Pancreas (tissue), 10 donors: ENCODE measurements around the gene SERGEF. TPM values are rescaled to one million over a fixed set of nuclear protein-coding genes. Genes with fewer than 3 reads are reported as not detected.

Experiments used
- ATAC-seq, 4 donors: fragments of 200-7000 bp; cut with Tn5 transposase; one replicate each; pipeline versions ENCODE4 v1.8.0 to v1.9.1; 2020; ENCODE audit warnings: mild to moderate bottlenecking in 4 of 4, moderate library complexity in 4 of 4
- DNase-seq, 6 donors: peaks; one replicate each; pipeline ENCODE4 v3.0.0-alpha.2; 2020
- FAIRE-seq: peaks from 2 replicates; lab custom pipeline; 2012; peaks lifted over from hg19 to GRCh38; lab: Jason Lieb, UNC
- H3K27ac ChIP-seq, 4 donors: fragments of 200-600 bp; sonication (generic); 1 replicate in 3 of 4; 2 replicates in 1 of 4; pipeline versions ENCODE4 v1.5.0 to v1.8.0; 2020
- H3K27me3 ChIP-seq, 4 donors: fragments of 200-600 bp; one replicate each; pipeline ENCODE4 v1.8.0; 2021
- H3K36me3 ChIP-seq, 3 donors: fragments of 200-600 bp; sonication (generic) in 1 of 3; one replicate each; pipeline versions ENCODE4 v1.5.0 to v1.8.0; 2020 to 2021
- H3K4me1 ChIP-seq, 3 donors: fragments of 200-600 bp; one replicate each; pipeline ENCODE4 v1.8.0; 2021
- H3K4me3 ChIP-seq, 4 donors: fragments of 200-600 bp; sonication (generic) in 2 of 4; one replicate each; pipeline versions ENCODE4 v1.5.0 to v1.8.0; 2020 to 2021
- H3K9me3 ChIP-seq, 4 donors: fragments of 200-600 bp; one replicate each; pipeline ENCODE4 v1.8.0; 2021
- WGBS, 2 donors: extraction: QIAGEN DNeasy Blood & Tissue Kit; methylation state at CpG; one replicate each; pipeline ENCODE4 v1.1.7; 2013; 5-methylcytosine and 5-hydroxymethylcytosine counted together
- intact Hi-C, 3 donors: fragments of 100-400 bp; cut with DNase I; formaldehyde crosslinking; loops; one replicate each; pipeline versions ENCODE4 v1.11.1 to v1.14.2; 2022
- polyA plus RNA-seq, 2 donors: library from polyadenylated mRNA; stranded (reverse); fragments of 200-250 nt; gene quantifications; one replicate each; pipeline ENCODE4 v1.2.3, GENCODE V29; 2013
- total RNA-seq, 6 donors: library from RNA; stranded (reverse); fragmentation: NEBNext Ultra II Directional in 4 of 6; extraction: Animal tissue kit (Norgen Biotek cat#: 25700) in 4 of 6; gene quantifications; one replicate each; pipeline versions ENCODE4 v1.2.1 to v1.2.4, GENCODE V29; 2021 to 2023
- TF ChIP-seq, protein P1 (sequence below), 4 donors: fragments of 200-600 bp; sonication (generic) in 3 of 4; IDR thresholded peaks; one replicate each; pipeline versions ENCODE4 v1.5.0 to v1.8.0; 2021; ENCODE audit warnings: antibody characterized with exemption in 4 of 4
- donor health status: healthy with polysubstance abuse.
- donor health status: DM: no; HTN: no; CAD: no; lungs with moderate emphysema.
- donor health status: DM: no; HTN: no; CAD: no.
- donor health status: control.
- donor health status: control.
- donor health status: Bipolar disorder and iron deficiency.
- donor health status: DM: yes; HTN: yes; CAD: no.
- donor health status: DM: no; HTN: no; CAD: no.
- donor health status: DM: no; HTN: no; CAD: no.
- donor health status: DM: yes; HTN: yes; CAD: no.

Gene SERGEF
- total and polyA plus RNA-seq, 8 donors: 17.8 to 101 (median 24.5) TPM

DNA sequence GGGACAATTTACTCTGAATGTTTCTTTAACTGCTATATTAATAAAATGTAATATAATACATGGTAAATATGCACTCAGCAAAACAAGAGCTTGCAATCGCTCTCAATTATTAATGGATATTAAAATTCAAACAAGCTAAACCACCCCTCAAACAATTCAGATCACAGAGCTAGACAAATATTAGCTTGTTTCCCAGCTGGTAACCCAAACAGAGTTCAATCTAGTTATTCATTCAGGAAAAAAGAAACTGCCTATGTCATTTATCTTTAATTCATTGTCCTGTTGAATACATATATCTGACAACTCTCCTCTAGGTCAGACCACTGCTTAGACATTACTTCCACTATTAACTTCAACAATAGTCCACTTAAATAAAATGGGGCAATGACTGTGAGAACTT, 78.7 kb downstream of the SERGEF start:
- Histone ChIP-seq H3K4me1 (peaks cover 0 to 5% (median 0%) of the 10 kb centered on the region in 3 donors), H3K27me3 (no peaks in the 10 kb centered on the region), H3K4me3 (no peak overlapping the region), H3K9me3 (no peaks in the 10 kb centered on the region), H3K36me3 (no peaks in the 10 kb centered on the region), H3K27ac (no peak overlapping the region)
- TF ChIP-seq, protein P1, sequence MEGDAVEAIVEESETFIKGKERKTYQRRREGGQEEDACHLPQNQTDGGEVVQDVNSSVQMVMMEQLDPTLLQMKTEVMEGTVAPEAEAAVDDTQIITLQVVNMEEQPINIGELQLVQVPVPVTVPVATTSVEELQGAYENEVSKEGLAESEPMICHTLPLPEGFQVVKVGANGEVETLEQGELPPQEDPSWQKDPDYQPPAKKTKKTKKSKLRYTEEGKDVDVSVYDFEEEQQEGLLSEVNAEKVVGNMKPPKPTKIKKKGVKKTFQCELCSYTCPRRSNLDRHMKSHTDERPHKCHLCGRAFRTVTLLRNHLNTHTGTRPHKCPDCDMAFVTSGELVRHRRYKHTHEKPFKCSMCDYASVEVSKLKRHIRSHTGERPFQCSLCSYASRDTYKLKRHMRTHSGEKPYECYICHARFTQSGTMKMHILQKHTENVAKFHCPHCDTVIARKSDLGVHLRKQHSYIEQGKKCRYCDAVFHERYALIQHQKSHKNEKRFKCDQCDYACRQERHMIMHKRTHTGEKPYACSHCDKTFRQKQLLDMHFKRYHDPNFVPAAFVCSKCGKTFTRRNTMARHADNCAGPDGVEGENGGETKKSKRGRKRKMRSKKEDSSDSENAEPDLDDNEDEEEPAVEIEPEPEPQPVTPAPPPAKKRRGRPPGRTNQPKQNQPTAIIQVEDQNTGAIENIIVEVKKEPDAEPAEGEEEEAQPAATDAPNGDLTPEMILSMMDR (IDR thresholded peaks at IDR 0.05): no peak
- intact Hi-C loops: no loop called here
- DNase-seq (no peak), FAIRE-seq (no peak), ATAC-seq (peak in 2 of 4 donors; percentile 24 to 37)
- 58 to 63% methylated on average over 1 of the region's 1 CpG for WGBS, 2 donors

DNA sequence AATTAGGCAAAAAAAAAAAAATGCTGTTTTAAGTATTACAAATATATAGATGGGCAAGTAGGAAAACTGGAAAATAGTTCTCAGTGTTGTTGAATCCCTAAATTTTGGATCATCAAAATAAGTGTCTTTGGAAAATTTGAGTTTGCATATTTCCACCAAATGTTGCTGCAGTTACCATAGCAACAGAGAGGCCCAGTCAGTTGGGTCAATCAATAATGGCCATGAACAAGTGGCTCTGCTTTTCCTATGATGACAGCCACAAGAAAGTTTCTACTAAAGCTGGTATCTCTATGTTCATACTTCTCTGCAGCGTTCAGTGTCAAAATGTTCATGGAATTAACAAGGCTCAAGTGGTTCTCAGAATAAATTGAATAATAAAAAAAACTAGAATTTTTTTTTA, 79.1 kb downstream of the SERGEF start:
- no peak for FAIRE-seq
- H3K27me3 ChIP-seq: no peaks in the 10 kb centered on the region
- no peak for DNase-seq
- WGBS, 2 donors: 60 to 65% methylated on average over 1 of the region's 1 CpG
- TF ChIP-seq, protein P1 (IDR thresholded peaks at IDR 0.05): no peak
- no peaks in the 10 kb centered on the region for H3K9me3 ChIP-seq
- H3K4me1 ChIP-seq: peaks cover 0 to 5% (median 0%) of the 10 kb centered on the region in 3 donors
- no peaks in the 10 kb centered on the region for H3K36me3 ChIP-seq
- H3K27ac ChIP-seq: no peak overlapping the region
- intact Hi-C loops: no loop called here
- ATAC-seq: no peak
- no peak overlapping the region for H3K4me3 ChIP-seq

DNA sequence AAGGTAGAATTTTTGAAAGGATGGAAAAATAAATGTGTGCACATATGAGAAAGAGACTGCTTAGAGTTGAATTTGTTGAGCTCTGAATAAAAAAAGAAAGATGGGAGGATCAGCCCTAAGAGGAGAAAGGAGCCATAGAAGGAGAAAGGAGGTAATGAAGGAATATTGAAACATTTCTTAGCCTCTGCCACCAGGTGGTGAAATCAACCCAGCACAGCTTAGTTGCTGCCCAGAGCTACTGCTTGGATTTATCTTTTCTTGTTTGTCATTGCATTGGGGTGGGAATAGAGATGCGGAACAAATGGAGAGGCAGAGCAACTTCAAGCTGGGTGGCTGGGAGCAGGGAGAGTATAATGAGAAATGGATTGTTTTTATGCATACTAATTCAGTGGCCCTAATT, 80.4 kb downstream of the SERGEF start:
- TF ChIP-seq, protein P1 (IDR thresholded peaks at IDR 0.05): no peak
- 100% methylated on average over 1 of the region's 1 CpG for WGBS, 2 donors
- Histone ChIP-seq H3K4me1 (peaks cover 0 to 5% (median 0%) of the 10 kb centered on the region in 3 donors), H3K9me3 (no peaks in the 10 kb centered on the region), H3K27ac (no peak overlapping the region), H3K36me3 (no peaks in the 10 kb centered on the region), H3K27me3 (no peaks in the 10 kb centered on the region), H3K4me3 (no peak overlapping the region)
- ATAC-seq (no peak), DNase-seq (no peak), FAIRE-seq (no peak)
- intact Hi-C loops: no loop called here

DNA sequence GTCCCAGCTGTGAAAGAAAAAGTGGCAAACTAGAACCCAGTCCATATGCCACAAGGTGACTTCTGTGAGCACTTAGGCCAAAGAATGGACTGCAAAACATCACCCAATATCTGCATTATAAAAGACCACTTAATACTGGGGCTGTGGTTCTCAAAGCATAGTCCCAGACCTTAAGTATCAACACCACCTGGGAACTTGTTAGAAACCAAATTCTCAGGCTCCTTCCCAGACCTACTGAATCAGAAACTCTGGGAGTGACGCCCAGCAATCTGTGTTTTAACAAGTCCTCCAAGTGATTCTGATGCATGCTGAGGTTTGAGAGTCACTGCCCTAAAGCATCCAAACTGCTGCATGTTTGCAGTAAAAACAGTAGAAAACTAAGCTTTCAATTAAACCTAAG, 81.3 kb downstream of the SERGEF start:
- ATAC-seq: no peak
- TF ChIP-seq, protein P1 (IDR thresholded peaks at IDR 0.05): no peak
- H3K36me3 ChIP-seq: no peaks in the 10 kb centered on the region
- H3K9me3 ChIP-seq: no peaks in the 10 kb centered on the region
- peaks cover 0 to 5% (median 0%) of the 10 kb centered on the region in 3 donors for H3K4me1 ChIP-seq
- WGBS, 2 donors: 92 to 97% methylated on average over 1 of the region's 1 CpG
- H3K4me3 ChIP-seq: no peak overlapping the region
- intact Hi-C loops: no loop called here
- no peaks in the 10 kb centered on the region for H3K27me3 ChIP-seq
- no peak for FAIRE-seq
- DNase-seq: no peak
- H3K27ac ChIP-seq: no peak overlapping the region

DNA sequence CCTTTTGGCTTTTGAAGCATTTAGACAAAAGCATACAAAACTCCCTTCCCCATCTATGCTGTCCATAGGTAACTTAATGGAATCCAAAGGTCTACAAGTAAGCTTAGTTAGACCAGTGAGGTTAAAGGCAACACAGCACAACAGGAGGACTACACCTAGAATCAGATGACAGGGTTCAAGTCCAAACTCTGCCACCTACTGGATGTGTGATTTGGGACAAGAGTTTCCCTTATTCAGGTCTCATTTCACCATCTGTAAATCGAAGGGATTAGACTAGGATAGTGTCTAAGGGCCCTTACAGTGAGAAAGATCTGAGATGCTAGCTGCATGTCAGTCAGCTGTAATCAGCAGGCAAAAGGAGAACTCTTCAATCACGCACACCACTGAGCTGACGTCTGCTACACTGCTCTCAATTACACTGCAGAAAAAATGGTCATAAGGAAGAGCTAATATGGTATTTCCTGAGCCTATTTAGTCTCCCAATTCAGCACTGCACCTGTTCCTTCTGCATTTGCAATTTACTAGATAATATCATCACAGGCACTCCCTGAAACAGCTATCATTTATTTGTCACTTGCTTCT, 82.2 kb downstream of the SERGEF start:
- Histone ChIP-seq H3K27ac (no peak overlapping the region), H3K4me3 (no peak overlapping the region), H3K27me3 (no peaks in the 10 kb centered on the region), H3K9me3 (no peaks in the 10 kb centered on the region), H3K4me1 (peaks cover 0 to 5% (median 0%) of the 10 kb centered on the region in 3 donors), H3K36me3 (no peaks in the 10 kb centered on the region)
- WGBS, 2 donors: 89 to 91% methylated on average over 3 of the region's 3 CpGs
- FAIRE-seq (no peak), DNase-seq (no peak), ATAC-seq (no peak)
- intact Hi-C loops: no loop called here
- TF ChIP-seq, protein P1 (IDR thresholded peaks at IDR 0.05): no peak
